HFF-Myc (cell line): Measurements from ENCODE around the gene GATAD2A.

Source experiments
- DNase-seq: peaks from one replicate; pipeline ENCODE4 v3.0.0-alpha.2; 2011; ENCODE audit warnings: low read depth; ENCODE audit errors: extremely low read depth
- H3K4me3 ChIP-seq: replicated peaks from 2 replicates; pipeline ENCODE4 v1.5.1; 2011; ENCODE audit warnings: low read depth, mild to moderate bottlenecking, control low read depth, low read length
- CTCF ChIP-seq: IDR thresholded peaks from 2 replicates; pipeline ENCODE4 v1.5.1; 2012; ENCODE audit warnings: mild to moderate bottlenecking, low read depth, low read length, control low read depth; ENCODE audit errors: missing control alignments

The GATAD2A gene

GRCh38 chr19:19477705-19478383 lies 72.4 kb downstream of the GATAD2A start:
- DNase-seq = no peak
- no peak overlapping the region for H3K4me3 ChIP-seq

GRCh38 chr19:19480688-19481087 lies 75.2 kb downstream of the GATAD2A start:
- no peak overlapping the region for H3K4me3 ChIP-seq
- DNase-seq = no peak
- TF ChIP-seq CTCF = no peak

More at GRCh38 chr19:19477705-19478383, 72.4 kb downstream of the GATAD2A start:
- TF ChIP-seq CTCF = no peak

- no peak for TF ChIP-seq CTCF
- H3K4me3 ChIP-seq = no peak overlapping the region
- DNase-seq = no peak
These were observed 77.5 kb downstream of the GATAD2A start for GRCh38 chr19:19482809-19483596.

GRCh38 chr19:19485161-19485997 lies 79.9 kb downstream of the GATAD2A start:
- no peak for DNase-seq

GRCh38 chr19:19485998-19486290 lies 80.5 kb downstream of the GATAD2A start:
- no peak for DNase-seq
- no peak for TF ChIP-seq CTCF
- H3K4me3 ChIP-seq = no peak overlapping the region

More at GRCh38 chr19:19485161-19485997, 79.9 kb downstream of the GATAD2A start:
- H3K4me3 ChIP-seq = no peak overlapping the region
- no peak for TF ChIP-seq CTCF

- H3K4me3 ChIP-seq = no peak overlapping the region
- DNase-seq = no peak
- TF ChIP-seq CTCF = no peak
These were observed 81.0 kb downstream of the GATAD2A start for GRCh38 chr19:19486343-19487076.
